ENCODE results near the gene GLP2R.

The GLP2R gene

GRCh38 chr17:9811537-9811936 is 14.2 kb upstream of the GLP2R start:
- DNase-seq (ENCODE audit: low read depth in 4 of 4, low spot score in 1 of 4) = no peak

DNA sequence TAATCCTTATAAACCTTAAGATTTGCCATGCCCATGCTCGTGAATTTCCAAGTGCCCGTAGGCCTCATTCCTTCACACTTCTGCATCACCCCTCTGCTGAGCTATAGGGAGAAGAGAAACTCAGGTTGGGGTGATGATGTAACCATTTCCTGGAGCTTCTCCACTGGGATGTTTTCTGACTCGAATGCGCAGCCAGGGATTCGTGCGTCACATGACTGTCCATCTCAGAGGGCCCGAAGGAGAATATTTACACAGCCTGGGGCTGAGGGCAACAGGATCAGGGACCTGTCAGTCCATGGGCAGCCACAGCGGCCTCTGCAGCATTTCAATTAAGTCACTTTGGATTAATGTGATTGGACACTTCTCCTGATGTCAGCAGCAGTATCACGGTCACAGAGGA is 12.6 kb upstream of the GLP2R start:
- DNase-seq (ENCODE audit: low read depth in 4 of 4, low spot score in 1 of 4) = no peak

GRCh38 chr17:9814337-9814945 is 11.3 kb upstream of the GLP2R start:
- no peak for DNase-seq (ENCODE audit: low read depth in 4 of 4, low spot score in 1 of 4)

DNA sequence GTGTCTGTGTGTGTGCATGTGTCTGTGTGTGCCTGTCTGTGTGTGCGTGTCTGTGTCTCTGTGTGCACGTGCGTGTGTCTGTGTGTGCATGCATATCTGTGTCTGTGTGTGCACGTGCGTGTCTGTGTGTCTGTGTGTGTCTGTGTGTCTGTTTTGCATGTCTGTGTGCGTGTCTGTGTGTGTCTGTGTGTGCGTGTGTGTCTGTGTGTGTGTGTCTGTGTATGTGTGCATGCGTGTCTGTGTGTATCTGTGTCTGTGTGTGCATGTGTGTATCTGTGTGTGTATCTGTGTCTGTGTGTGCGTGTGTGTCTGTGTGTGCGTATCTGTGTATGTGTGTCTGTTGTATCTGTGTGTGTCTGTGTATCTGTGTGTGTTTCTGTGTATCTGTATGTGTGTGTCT is 9.3 kb upstream of the GLP2R start:
- DNase-seq (ENCODE audit: low read depth in 4 of 4, low spot score in 1 of 4) = no peak

- DNase-seq (ENCODE audit: low read depth in 4 of 4, low spot score in 1 of 4) = no peak
Observed at GRCh38 chr17:9817086-9817485, 8.6 kb upstream of the GLP2R start.

DNA sequence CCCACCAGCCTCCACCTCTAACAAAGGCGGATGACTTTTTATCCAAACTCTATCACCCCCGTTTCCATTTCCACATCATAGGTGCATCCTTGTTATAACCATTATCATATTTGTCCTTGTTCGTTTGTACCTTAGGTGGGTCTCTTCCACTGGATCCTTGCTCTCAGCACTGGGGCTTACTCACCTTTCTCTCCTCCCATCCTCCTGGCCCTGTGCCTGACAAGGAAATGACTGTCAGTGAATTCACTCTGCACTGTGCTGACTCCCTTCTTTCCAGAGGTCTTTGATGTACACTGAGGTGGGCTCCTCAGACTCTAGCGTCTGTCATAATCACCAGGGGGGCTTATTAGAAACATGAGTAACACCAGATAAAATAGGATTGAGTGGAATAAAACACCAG is 7.0 kb upstream of the GLP2R start:
- no peak for DNase-seq (ENCODE audit: low read depth in 4 of 4, low spot score in 1 of 4)

DNA sequence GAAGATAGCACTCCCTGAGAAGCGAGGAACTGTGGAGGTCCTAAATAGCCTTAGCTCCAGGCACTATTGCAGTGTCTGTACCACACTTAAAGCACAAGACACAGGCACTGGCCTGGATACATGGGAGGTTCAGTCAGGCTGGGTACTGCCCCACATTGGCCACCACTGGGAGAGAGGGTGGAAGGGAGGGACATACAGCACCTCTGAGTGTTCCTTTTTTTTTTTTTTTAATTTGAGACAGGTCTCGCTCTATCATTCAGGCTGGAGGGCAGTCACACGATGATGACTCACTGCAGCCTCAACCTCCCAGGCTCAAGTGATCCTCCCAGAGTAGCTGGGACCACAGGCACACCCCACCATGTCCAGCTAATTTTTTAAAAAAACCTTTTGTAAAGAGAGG is 5.3 kb upstream of the GLP2R start:
- no peak for DNase-seq (ENCODE audit: low read depth in 4 of 4, low spot score in 1 of 4)

DNA sequence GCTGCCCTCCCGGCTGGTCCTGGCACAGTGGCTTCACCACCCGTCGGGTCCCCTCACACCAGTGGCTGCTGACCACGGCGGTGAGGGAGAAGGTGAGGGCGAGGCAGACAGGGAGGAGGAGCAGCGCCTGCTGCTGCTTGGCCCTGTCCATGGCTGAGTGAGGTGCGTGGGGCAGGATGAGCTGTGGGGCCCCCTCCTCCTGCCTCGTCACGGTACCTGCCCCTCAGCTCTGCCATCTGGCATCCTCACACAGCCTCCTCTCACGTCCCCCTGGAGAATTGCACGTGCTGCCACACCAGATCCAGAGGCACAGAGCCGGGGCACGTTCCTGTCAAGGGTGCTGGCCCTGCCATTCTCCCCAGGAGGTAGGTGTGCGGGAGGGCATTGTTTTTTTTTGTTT is 3.8 kb upstream of the GLP2R start, which contains the start of gene GSG1L2:
TSS of gene GSG1L2 (minus strand) at position 159 of the 400 bp plus-strand sequence. CDS start at position 151, 8 bp downstream.
- DNase-seq (ENCODE audit: low read depth in 4 of 4, low spot score in 1 of 4) = no peak

DNA sequence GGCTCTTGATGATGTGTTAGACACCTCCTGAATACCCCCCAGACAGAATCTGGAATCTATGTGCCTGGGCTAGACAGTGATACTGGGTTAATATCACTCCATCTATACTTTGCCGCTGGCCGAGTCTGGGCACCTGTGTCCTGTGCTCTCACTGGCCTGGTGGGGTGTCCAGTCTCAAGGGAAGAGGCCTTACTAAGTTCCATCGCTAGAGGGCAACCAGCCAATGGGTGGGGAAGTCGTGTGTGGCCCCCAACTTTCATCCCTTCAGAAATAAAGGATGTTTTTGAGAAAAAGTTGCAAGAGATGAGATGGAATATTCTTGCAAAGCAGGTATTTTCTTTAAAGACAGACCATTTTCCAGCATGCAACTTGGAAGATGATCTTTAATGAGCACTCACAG is 1.6 kb upstream of the GLP2R start:
- DNase-seq (ENCODE audit: low read depth in 4 of 4, low spot score in 1 of 4) = no peak

GRCh38 chr17:9824797-9825338 is 856 bp upstream of the GLP2R start:
- no peak for DNase-seq (ENCODE audit: low read depth in 4 of 4, low spot score in 1 of 4)

DNA sequence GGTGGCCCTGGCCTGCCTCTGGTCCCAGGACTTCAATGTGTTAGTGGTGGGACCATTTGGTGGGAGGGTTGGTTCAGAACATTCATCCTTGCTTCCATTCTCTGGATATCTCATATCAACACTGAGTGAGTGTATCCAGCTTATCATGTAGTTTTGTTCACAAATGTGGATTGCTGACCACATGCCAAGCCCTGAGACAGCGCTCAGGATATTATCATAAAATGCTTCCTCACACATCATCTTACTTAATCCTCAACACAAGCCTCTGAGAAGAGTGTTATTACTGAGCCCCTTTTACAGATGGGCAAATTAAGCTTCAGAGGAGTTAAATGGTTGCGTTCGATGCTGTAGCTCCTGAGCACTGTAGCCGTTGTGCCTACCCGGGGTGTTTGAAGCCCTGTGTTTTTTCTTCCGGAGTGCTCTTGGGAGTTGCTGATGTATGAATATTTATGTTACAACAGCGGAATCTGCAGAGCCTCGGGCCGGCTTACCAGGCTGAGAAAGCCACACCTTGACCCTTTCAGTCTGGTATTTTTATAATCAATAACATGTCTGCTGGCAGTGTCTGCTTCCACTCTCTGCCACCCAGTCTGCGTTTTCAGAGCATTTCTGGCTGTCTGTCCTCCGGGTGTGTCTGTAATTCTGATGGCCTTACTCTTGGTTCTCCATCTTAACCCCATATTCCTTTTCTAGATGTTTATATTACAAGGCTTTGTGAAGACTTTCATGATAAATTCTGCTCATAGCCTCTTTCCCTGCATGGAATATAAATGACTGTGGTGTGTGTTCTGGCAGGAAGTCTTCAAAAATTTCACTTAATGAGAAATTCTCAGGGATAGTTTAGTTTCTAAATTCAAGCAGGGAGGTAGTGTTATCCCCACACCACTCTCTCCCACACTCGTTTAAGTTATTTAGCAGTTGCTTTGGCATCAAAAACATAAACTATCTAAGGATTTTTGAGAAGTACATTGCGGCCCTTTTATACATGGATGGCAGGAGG is 2.9 kb downstream of the GLP2R start:
- DNase-seq (ENCODE audit: low read depth in 4 of 4, low spot score in 1 of 4) = no peak

- no peak for DNase-seq (ENCODE audit: low read depth in 4 of 4, low spot score in 1 of 4)
Observed at GRCh38 chr17:9829343-9829742, 3.6 kb downstream of the GLP2R start.

DNA sequence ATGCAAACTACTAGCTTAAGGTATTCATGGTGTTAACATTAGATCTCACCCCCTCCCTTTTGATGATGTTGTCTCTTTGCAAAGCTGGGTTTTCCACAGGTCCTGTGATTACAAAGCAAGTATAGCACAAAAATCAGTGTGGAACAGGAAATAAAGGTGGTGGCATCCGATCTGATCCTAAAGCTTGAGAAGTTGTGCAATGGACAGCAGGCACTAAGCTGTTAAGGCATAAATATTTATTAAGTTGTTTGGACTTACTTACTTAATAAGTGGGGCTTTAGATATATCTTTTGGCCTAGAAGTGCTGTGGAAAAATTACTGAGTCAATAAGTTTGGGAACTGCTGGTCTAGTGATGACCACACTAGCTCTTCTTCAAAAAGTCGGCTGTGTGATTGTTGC is 5.0 kb downstream of the GLP2R start:
- DNase-seq (ENCODE audit: low read depth in 4 of 4, low spot score in 1 of 4) = no peak

DNA sequence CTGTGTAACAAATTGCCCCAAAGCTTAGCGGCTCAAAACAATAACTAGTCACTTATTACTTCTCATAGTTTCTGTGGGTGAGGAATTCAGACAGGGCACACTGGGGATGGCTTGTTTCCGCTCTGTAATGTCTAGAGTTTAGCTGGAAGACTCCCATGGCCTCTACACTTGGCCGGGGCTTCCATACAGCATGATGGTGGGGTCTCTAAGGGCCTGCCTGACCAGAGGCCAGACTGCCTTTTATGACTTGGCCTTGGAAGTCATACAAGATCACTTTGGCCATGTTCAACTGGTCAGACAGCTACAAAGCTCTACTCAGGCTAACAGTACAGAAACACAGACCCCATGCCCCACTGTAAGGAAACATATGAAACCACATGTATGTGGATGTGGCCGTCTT is 8.2 kb downstream of the GLP2R start:
- DNase-seq (ENCODE audit: low read depth in 4 of 4, low spot score in 1 of 4) = no peak

DNA sequence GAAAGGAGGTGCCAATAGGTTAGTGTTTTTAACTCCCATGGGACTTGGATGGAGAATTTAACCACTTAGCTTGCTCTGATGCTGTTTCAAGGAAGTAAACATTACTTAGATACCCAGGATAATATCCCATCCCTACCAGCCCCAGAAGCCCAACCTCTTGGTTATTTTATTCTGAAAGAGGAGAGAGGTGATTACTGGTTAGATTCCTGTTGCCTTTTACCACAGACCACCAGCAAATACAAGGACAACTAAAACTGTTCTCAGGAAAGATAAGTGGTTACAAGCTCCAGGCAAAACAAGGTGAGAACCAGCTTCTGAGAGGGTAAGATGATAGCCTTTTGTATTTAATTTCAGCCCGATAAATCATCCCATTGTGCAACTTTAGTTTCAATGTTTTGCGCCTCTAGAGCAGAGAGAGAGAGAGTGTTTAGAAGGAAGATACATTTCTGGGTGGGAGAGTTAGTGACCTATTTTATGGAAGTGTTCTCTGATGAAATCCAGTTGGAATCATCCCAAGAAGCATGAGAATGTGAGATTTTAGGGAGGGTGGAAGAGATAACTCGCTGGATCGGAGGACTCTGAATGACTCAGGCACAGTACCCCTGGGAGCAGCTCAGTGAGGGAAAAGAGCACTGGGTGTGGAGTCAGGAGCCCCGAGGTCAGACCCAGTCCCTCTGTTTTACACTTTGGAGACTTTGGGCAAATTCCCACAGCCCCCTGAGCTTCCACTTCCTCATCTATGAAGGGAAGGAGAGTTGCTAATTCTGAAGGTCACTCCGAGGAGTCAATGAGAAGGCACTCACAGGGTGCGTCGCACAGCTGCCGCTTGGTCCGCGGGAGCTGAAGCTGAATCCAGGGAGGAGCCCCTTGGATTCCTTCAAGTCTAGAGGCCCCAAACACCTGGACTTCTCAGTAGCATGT is 12.1 kb downstream of the GLP2R start:
- no peak for DNase-seq (ENCODE audit: low read depth in 4 of 4, low spot score in 1 of 4)

DNA sequence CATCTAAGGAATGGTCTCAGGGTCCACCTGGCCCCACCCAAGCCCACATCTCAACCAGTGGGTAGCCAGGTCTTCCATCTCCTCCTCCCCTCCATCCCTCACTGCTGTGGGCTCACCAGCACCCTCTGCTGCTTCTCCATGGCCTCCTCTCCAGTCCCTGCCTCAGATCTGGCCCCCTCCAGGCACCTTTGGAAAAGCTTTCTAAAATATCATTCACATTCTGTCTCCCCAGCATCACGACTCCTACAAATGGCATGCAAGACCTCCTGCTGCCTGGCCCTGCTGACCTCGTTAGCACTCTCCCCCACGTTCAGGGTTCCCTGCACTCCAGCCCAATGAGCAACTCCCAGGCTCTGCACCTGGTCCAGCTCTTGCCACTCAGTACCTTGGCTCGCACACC is 13.7 kb downstream of the GLP2R start:
- DNase-seq (ENCODE audit: low read depth in 4 of 4, low spot score in 1 of 4) = no peak

DNA sequence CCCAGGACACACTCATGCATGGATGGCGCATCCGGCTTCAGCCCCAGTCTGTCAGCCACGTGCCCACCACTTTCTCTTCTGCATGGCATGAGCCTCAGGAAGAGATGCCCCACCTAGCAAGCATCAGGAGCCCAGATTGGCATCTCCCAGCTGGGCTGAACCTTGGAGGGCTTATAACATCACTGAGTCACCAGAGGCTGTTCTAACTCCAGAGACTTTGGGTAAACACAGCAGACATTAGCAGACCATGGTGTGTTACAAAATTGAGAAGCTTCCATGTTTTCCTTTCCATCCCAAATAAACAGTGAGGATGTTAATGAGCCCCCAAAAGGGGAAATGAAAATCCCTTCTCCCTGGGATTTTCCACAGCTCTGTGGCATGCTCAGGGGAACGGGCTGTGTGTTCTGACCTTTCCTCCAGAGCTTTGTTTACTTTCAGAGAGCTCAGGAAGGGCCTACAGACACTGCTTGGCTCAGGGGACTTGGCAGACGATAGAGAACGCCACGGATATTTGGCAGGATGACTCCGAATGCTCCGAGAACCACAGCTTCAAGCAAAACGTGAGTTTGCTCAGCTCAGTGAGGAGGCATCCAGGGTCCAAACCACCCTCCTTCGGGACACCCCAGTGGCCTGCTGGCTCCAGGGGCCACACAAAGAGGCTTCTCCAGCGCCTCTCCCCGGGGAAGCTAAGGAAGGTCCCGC is 16.5 kb downstream of the GLP2R start:
- DNase-seq (ENCODE audit: low read depth in 4 of 4, low spot score in 1 of 4) = no peak

DNA sequence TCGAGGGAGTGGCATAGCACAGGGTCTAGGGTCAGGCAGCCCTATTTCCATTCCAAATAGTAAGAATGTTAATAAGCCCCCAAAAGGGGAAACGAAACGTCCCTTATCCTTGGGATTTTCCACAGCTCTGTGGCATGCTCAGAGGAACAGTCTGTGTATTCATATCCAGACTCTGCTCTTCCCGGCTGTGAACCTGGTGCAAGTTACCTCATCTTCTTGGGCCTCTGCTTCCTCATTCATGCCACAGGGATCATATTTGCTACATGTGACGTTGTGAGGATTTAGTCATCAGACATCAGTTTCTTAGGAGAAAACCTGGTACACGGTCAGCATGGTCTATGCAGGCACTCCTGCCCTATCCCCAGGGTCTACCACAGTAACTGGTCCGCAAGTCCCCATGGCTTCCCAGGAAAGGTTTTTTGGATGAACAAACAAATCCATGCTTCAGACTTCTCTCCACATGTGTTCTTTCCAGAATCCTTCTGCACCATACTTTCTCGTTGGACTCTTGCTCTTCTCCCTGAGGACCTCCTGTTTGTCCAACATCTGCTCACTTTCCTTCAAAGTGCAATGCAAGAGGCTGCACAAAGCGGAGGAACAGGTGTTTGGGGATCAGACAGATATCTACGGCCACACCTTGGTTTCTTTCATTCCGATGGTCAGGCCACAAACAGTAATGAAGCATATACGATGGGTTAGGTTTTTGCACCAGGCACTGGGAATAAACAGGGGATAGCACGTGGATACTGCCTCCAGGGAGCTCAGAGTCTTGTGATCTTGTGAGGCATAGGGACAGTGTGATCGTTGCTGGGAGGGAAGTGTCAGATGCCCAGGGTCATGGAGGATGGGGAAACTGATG is 17.7 kb downstream of the GLP2R start:
- DNase-seq (ENCODE audit: low read depth in 4 of 4, low spot score in 1 of 4) = no peak

GRCh38 chr17:9844153-9844552 is 18.4 kb downstream of the GLP2R start:
- DNase-seq (ENCODE audit: low read depth in 4 of 4, low spot score in 1 of 4) = no peak

DNA sequence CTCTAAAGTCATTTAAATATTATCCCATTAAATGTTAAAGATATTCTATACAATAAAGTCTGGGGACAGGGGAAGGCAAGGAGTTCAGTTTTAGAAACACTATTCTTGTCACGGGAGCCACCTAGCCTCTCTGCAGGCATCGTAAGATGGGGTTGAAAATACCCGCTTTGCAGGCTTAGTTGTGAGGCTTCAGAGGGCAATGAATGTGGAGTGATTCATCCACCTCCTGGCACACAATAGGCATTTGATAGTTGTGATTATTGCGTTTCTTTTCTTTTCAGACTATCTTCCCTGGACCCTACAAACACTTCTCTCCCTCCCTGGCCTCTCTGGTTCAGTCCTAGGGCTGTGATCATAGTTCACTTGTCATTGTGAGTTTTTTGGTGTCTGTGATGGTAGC is 19.6 kb downstream of the GLP2R start:
- DNase-seq (ENCODE audit: low read depth in 4 of 4, low spot score in 1 of 4) = no peak
